NCI-H526 treated with DMSO at 0.1 percent for 48 hours (cell line): Measurements from ENCODE around the gene SDHAF3.

Experiments
- DNase-seq: peaks from one replicate; lab custom pipeline; 2025; lab: John Stamatoyannopoulos, UW

The SDHAF3 gene

GRCh38 chr7:97219237-97219636 lies 101.7 kb downstream of the SDHAF3 start:
- DNase-seq: no peak

- no peak for DNase-seq
Observed at GRCh38 chr7:97224316-97224715, 106.8 kb downstream of the SDHAF3 start.

GRCh38 chr7:97226541-97226940 lies 109.0 kb downstream of the SDHAF3 start:
- no peak for DNase-seq
